ENCODE measurements around the gene RNF217. TPM values are rescaled to one million over a fixed set of nuclear protein-coding genes. Genes with fewer than 3 reads are reported as not detected.
"Not testable (repeated sequence)": the region's sequence is repeated elsewhere in the genome, so short reads cannot be mapped to it uniquely, and the experiment has no call there.

RNF217 gene
- total and polyA plus RNA-seq, 3 experiments from 2014 or later = 0.13 TPM; not detected in 2

DNA sequence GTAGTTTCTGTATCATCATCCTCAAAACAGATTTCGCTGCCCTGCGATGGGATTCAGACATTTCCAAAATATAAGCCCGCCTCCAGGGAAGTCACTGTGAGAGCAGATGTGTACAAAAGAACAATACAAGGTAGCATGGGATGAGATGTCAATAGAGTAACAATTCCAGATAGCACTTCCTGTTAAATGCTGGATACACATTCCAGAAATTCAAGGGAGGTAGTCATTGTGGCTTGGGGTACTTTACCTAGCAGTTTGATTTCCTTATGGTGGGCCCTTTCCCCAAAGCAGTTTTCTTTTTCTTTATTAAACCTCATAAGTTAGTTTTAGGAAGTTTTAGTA lies 2.5 kb downstream of the RNF217 start:
- H3K4me3 ChIP-seq (ENCODE audit: low read length) = no peak overlapping the region
- peaks cover 28 to 43% of the 10 kb centered on the region in 2 donors for H3K27me3 Mint-ChIP-seq
- no peaks in the 10 kb centered on the region for H3K36me3 ChIP-seq (ENCODE audit: insufficient read depth, low read length)
- peak overlapping the region; percentile 69 for H3K27ac ChIP-seq (ENCODE audit: low read depth, low read length)
- H3K36me3 Mint-ChIP-seq = peaks cover 0 to 2% (median 0%) of the 10 kb centered on the region in 3 donors
- CTCF ChIA-PET = no interaction called here
- peaks cover 0 to 3% (median 1%) of the 10 kb centered on the region in 5 donors for H3K9me3 Mint-ChIP-seq
- POLR2A ChIA-PET = no interaction called here
- DNase-seq = no peak
- H3K9me3 ChIP-seq (ENCODE audit: low read length) = no peaks in the 10 kb centered on the region
- H3K4me1 ChIP-seq (ENCODE audit: insufficient read depth, low read length) = no peaks in the 10 kb centered on the region
- H3K4me1 Mint-ChIP-seq = peaks cover 9 to 16% (median 12%) of the 10 kb centered on the region in 3 donors
- H3K27me3 ChIP-seq (ENCODE audit: insufficient read depth, low read length, poor library complexity, severe bottlenecking) = no peaks in the 10 kb centered on the region
- no peak overlapping the region for H3K27ac Mint-ChIP-seq
- no peak overlapping the region for H3K4me3 Mint-ChIP-seq

DNA sequence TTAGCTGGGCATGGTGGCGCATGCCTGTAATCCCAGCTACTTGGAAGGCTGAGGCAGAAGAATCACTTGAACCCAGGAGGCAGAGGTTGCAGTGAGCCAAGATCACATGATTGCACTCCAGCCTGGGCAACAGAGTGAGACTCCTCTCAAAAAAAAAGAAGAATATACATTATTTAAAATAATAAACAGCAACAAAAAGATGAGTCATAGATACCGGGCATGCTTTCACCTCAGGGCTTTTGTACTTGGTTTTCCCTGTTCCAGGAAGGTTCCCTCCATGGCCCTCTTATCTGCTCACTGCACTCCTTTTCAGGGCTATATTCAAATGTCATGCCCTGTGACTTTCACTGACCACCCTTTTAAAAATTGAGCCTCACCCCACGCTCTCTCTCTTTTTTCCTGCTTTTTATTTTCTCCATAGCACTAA lies 3.2 kb downstream of the RNF217 start:
- POLR2A ChIA-PET; H3K27me3 ChIP-seq (ENCODE audit: insufficient read depth, low read length, poor library complexity, severe bottlenecking); H3K9me3 Mint-ChIP-seq; H3K4me1 ChIP-seq (ENCODE audit: insufficient read depth, low read length); DNase-seq; H3K4me3 Mint-ChIP-seq; H3K36me3 Mint-ChIP-seq; H3K4me3 ChIP-seq (ENCODE audit: low read length); H3K36me3 ChIP-seq (ENCODE audit: insufficient read depth, low read length); CTCF ChIA-PET; H3K9me3 ChIP-seq (ENCODE audit: low read length): not testable (repeated sequence)
- Mint-ChIP-seq H3K27ac (peak overlapping the region in 1 of 8 donors; percentile 9), H3K4me1 (peaks cover 9 to 16% (median 12%) of the 10 kb centered on the region in 3 donors), H3K27me3 (peaks cover 25 to 36% of the 10 kb centered on the region in 2 donors)
- peak overlapping the region; percentile 69 for H3K27ac ChIP-seq (ENCODE audit: low read depth, low read length)

- DNase-seq = no peak
- peaks cover 0 to 3% (median 0%) of the 10 kb centered on the region in 5 donors for H3K9me3 Mint-ChIP-seq
- no peaks in the 10 kb centered on the region for H3K4me1 ChIP-seq (ENCODE audit: insufficient read depth, low read length)
- no peak overlapping the region for H3K4me3 ChIP-seq (ENCODE audit: low read length)
- no peaks in the 10 kb centered on the region for H3K27me3 ChIP-seq (ENCODE audit: insufficient read depth, low read length, poor library complexity, severe bottlenecking)
- CTCF ChIA-PET = no interaction called here
- POLR2A ChIA-PET = no interaction called here
- peaks cover 17 to 22% of the 10 kb centered on the region in 2 donors for H3K27me3 Mint-ChIP-seq
- H3K27ac ChIP-seq (ENCODE audit: low read depth, low read length) = no peak overlapping the region
- no peaks in the 10 kb centered on the region for H3K9me3 ChIP-seq (ENCODE audit: low read length)
- no peak overlapping the region for H3K27ac Mint-ChIP-seq
- no peaks in the 10 kb centered on the region for H3K36me3 ChIP-seq (ENCODE audit: insufficient read depth, low read length)
- peaks cover 3 to 10% (median 7%) of the 10 kb centered on the region in 3 donors for H3K4me1 Mint-ChIP-seq
- peaks cover 0 to 2% (median 0%) of the 10 kb centered on the region in 3 donors for H3K36me3 Mint-ChIP-seq
- no peak overlapping the region for H3K4me3 Mint-ChIP-seq
These were observed 5.2 kb downstream of the RNF217 start for GRCh38 chr6:124967444-124967843.

- Histone ChIP-seq H3K36me3 (ENCODE audit: insufficient read depth, low read length) (no peaks in the 10 kb centered on the region), H3K27me3 (ENCODE audit: insufficient read depth, low read length, poor library complexity, severe bottlenecking) (no peaks in the 10 kb centered on the region), H3K27ac (ENCODE audit: low read depth, low read length) (no peak overlapping the region), H3K4me3 (ENCODE audit: low read length) (no peak overlapping the region), H3K9me3 (ENCODE audit: low read length) (no peaks in the 10 kb centered on the region), H3K4me1 (ENCODE audit: insufficient read depth, low read length) (no peaks in the 10 kb centered on the region)
- H3K4me1 Mint-ChIP-seq = peaks cover under 1 to 5% (median 3%) of the 10 kb centered on the region in 3 donors
- H3K36me3 Mint-ChIP-seq = peaks cover 0 to under 1% (median 0%) of the 10 kb centered on the region in 3 donors
- ChIA-PET POLR2A (no interaction called here), CTCF (no interaction called here)
- no peak overlapping the region for H3K4me3 Mint-ChIP-seq
- DNase-seq = no peak
- peaks cover 13 to 17% of the 10 kb centered on the region in 2 donors for H3K27me3 Mint-ChIP-seq
- H3K27ac Mint-ChIP-seq = no peak overlapping the region
- H3K9me3 Mint-ChIP-seq = peaks cover 0 to 3% (median 0%) of the 10 kb centered on the region in 5 donors
These were observed 6.2 kb downstream of the RNF217 start for GRCh38 chr6:124968401-124968800.

DNA sequence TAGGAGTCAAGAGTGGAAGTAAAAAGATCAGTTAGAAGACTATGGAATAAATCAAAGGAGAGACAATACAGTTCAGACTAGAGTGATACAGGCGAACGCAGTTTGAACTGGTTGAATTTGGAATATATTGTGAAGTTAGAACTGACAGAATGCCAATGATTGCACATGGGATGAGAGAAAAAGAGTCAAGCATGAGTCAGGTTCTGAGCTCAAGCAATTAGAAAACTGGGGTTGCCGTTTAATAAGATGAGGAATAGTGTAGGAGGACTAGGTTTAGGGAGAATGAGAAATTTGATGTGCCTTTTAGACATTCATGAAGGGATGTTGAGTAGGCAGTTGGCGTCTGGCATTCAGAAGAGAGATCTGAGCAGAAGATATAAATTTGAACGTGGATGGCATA lies 8.0 kb downstream of the RNF217 start:
- Histone ChIP-seq H3K4me3 (ENCODE audit: low read length) (no peak overlapping the region), H3K27me3 (ENCODE audit: insufficient read depth, low read length, poor library complexity, severe bottlenecking) (no peaks in the 10 kb centered on the region), H3K36me3 (ENCODE audit: insufficient read depth, low read length) (no peaks in the 10 kb centered on the region), H3K9me3 (ENCODE audit: low read length) (no peaks in the 10 kb centered on the region), H3K4me1 (ENCODE audit: insufficient read depth, low read length) (no peaks in the 10 kb centered on the region), H3K27ac (ENCODE audit: low read depth, low read length) (no peak overlapping the region)
- DNase-seq = no peak
- H3K27me3 Mint-ChIP-seq = peaks cover 0 to 4% of the 10 kb centered on the region in 2 donors
- no peaks in the 10 kb centered on the region for H3K4me1 Mint-ChIP-seq
- no peaks in the 10 kb centered on the region for H3K36me3 Mint-ChIP-seq
- H3K9me3 Mint-ChIP-seq = peaks cover 0 to 2% (median 0%) of the 10 kb centered on the region in 5 donors
- H3K4me3 Mint-ChIP-seq = no peak overlapping the region
- ChIA-PET POLR2A (no interaction called here), CTCF (no interaction called here)
- no peak overlapping the region for H3K27ac Mint-ChIP-seq

GRCh38 chr6:124970763-124971162 lies 8.5 kb downstream of the RNF217 start:
- H3K36me3 ChIP-seq (ENCODE audit: insufficient read depth, low read length) = no peaks in the 10 kb centered on the region
- POLR2A ChIA-PET = no interaction called here
- Mint-ChIP-seq H3K36me3 (no peaks in the 10 kb centered on the region), H3K9me3 (peaks cover 0 to 2% (median 0%) of the 10 kb centered on the region in 5 donors), H3K27me3 (peaks cover 0 to under 1% of the 10 kb centered on the region in 2 donors), H3K27ac (no peak overlapping the region), H3K4me3 (no peak overlapping the region), H3K4me1 (no peaks in the 10 kb centered on the region)
- no peaks in the 10 kb centered on the region for H3K9me3 ChIP-seq (ENCODE audit: low read length)
- H3K4me3 ChIP-seq (ENCODE audit: low read length) = no peak overlapping the region
- no peaks in the 10 kb centered on the region for H3K27me3 ChIP-seq (ENCODE audit: insufficient read depth, low read length, poor library complexity, severe bottlenecking)
- H3K4me1 ChIP-seq (ENCODE audit: insufficient read depth, low read length) = no peaks in the 10 kb centered on the region
- CTCF ChIA-PET = no interaction called here
- DNase-seq = no peak
- no peak overlapping the region for H3K27ac ChIP-seq (ENCODE audit: low read depth, low read length)

- Histone ChIP-seq H3K9me3 (ENCODE audit: low read length) (no peaks in the 10 kb centered on the region), H3K27me3 (ENCODE audit: insufficient read depth, low read length, poor library complexity, severe bottlenecking) (no peaks in the 10 kb centered on the region), H3K4me3 (ENCODE audit: low read length) (no peak overlapping the region), H3K27ac (ENCODE audit: low read depth, low read length) (no peak overlapping the region), H3K4me1 (ENCODE audit: insufficient read depth, low read length) (no peaks in the 10 kb centered on the region), H3K36me3 (ENCODE audit: insufficient read depth, low read length) (no peaks in the 10 kb centered on the region)
- no peak for DNase-seq
- ChIA-PET POLR2A (no interaction called here), CTCF (no interaction called here)
- peaks cover 0 to 2% (median 0%) of the 10 kb centered on the region in 5 donors for H3K9me3 Mint-ChIP-seq
- H3K36me3 Mint-ChIP-seq = no peaks in the 10 kb centered on the region
- no peak overlapping the region for H3K27ac Mint-ChIP-seq
- H3K27me3 Mint-ChIP-seq = peaks cover 0 to 4% of the 10 kb centered on the region in 2 donors
- H3K4me3 Mint-ChIP-seq = no peak overlapping the region
- no peaks in the 10 kb centered on the region for H3K4me1 Mint-ChIP-seq
These were observed 11.5 kb downstream of the RNF217 start for GRCh38 chr6:124973780-124974179.

- H3K27me3 ChIP-seq (ENCODE audit: insufficient read depth, low read length, poor library complexity, severe bottlenecking) = no peaks in the 10 kb centered on the region
- no peak overlapping the region for H3K4me3 Mint-ChIP-seq
- peaks cover 4% of the 10 kb centered on the region for H3K9me3 ChIP-seq (ENCODE audit: low read length)
- H3K36me3 ChIP-seq (ENCODE audit: insufficient read depth, low read length) = no peaks in the 10 kb centered on the region
- ChIA-PET CTCF (no interaction called here), POLR2A (no interaction called here)
- no peak overlapping the region for H3K4me3 ChIP-seq (ENCODE audit: low read length)
- no peaks in the 10 kb centered on the region for H3K4me1 ChIP-seq (ENCODE audit: insufficient read depth, low read length)
- no peak overlapping the region for H3K27ac Mint-ChIP-seq
- peaks cover 0 to 3% (median 0%) of the 10 kb centered on the region in 5 donors for H3K9me3 Mint-ChIP-seq
- H3K36me3 Mint-ChIP-seq = no peaks in the 10 kb centered on the region
- no peak overlapping the region for H3K27ac ChIP-seq (ENCODE audit: low read depth, low read length)
- peaks cover 0 to 4% of the 10 kb centered on the region in 2 donors for H3K27me3 Mint-ChIP-seq
- DNase-seq = no peak
- no peaks in the 10 kb centered on the region for H3K4me1 Mint-ChIP-seq
These were observed 12.6 kb downstream of the RNF217 start for GRCh38 chr6:124974771-124975377.

All from CD8-positive, alpha-beta memory T cell (primary cell).